Measurements from ENCODE around the gene NOS1AP. TPM values are rescaled to one million over a fixed set of nuclear protein-coding genes. Genes with fewer than 3 reads are reported as not detected.

NOS1AP gene
- total RNA-seq, 4 donors from 2014 or later, result 1.9 to 5.4 (median 3.1) TPM

DNA sequence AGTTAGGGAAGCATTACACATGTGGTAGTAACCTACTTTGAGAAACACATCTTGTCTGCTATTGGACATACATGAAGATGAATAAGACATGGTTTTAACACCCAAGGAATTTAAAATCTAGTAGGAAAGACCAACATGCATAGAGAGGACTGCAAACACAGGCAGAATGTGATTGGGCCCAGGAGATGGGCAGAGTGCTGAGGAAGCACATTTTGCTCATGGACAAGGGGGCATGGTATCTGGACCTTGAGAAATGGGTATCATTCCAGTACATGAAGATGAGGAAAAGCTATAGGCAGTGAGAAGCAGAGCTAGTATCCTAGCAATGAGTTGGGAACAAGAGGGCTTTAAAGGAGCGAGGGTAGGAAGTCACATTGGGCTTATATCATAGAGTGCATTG lies 164.4 kb downstream of the NOS1AP start:
- TF ChIP-seq, protein P1, sequence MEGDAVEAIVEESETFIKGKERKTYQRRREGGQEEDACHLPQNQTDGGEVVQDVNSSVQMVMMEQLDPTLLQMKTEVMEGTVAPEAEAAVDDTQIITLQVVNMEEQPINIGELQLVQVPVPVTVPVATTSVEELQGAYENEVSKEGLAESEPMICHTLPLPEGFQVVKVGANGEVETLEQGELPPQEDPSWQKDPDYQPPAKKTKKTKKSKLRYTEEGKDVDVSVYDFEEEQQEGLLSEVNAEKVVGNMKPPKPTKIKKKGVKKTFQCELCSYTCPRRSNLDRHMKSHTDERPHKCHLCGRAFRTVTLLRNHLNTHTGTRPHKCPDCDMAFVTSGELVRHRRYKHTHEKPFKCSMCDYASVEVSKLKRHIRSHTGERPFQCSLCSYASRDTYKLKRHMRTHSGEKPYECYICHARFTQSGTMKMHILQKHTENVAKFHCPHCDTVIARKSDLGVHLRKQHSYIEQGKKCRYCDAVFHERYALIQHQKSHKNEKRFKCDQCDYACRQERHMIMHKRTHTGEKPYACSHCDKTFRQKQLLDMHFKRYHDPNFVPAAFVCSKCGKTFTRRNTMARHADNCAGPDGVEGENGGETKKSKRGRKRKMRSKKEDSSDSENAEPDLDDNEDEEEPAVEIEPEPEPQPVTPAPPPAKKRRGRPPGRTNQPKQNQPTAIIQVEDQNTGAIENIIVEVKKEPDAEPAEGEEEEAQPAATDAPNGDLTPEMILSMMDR (IDR thresholded peaks at IDR 0.05), result no peak
- ATAC-seq (ENCODE audit: low FRiP score) (no peak), DNase-seq (ENCODE audit: low spot score) (no peak)

DNA sequence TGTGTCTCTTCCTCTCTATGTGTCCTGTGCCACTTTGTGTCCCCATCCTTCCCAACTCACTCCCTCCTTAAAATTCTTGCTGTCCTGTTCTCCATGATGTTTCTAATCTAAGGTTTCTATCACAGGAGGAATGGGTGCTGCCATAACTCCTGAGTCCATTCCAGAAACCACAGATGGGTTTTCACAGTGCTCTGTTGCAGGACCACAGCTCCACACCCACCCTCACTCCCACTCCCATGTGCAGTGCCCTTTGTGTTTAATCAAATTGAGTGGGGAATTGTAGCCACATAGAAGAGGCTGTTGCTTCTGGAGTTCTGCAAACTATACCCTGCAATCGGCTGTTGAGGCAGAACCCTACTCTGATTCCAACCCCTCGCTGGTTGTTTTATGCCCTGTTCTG lies 165.1 kb downstream of the NOS1AP start:
- ATAC-seq (ENCODE audit: low FRiP score) (no peak), DNase-seq (ENCODE audit: low spot score) (no peak)
- TF ChIP-seq, protein P1 (IDR thresholded peaks at IDR 0.05), result no peak

DNA sequence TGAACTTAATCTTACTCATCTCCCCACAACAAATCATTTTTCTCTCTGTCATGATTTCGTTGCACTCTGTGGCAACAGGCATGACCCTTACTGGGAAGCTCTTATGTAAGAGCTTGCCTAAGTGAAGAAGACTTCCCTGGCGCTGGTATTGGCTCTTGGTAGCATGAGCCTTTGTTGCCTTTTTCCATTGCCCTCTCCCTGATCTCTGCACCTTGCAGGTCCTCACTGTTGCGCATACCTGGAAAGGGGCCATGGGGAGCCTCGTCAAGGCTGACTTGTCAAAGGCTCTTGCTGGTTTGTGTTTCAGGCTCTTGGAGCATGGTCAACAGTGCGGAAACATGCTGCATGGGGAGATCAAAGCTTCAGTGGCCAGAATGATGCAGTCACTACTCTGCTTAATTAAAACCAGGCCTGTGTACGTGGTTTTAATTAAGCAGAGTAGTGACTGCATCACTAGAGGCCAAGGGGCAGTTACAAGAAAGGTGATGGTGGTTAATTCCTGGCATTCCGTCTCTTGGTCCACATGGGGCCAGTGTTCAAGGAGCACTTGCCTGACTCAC lies 165.8 kb downstream of the NOS1AP start:
- DNase-seq (ENCODE audit: low spot score) (no peak), ATAC-seq (ENCODE audit: low FRiP score) (peak; percentile 70)

DNA sequence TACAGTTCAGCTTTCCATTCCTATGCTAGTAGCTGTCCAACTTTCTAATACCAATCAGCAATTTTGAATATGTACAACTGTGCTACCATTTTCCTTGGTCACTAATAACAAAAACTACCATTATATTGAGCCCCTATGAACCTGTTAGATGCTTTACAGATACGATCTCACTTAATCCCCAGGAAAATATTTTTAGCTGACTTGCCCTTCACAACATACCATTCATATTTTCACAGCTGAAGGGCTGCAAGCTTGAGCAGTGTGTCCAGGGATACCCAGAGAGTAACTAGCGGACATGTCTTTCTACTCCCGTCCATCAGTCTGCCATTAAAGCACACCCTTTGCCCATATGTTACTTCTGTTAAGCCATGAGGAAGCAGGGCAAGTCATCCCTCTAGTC lies 166.7 kb downstream of the NOS1AP start:
- no peak for ATAC-seq (ENCODE audit: low FRiP score)

More for the DNA sequence above, 165.8 kb downstream of the NOS1AP start:
- TF ChIP-seq, protein P1 (IDR thresholded peaks at IDR 0.05), result no peak

DNA sequence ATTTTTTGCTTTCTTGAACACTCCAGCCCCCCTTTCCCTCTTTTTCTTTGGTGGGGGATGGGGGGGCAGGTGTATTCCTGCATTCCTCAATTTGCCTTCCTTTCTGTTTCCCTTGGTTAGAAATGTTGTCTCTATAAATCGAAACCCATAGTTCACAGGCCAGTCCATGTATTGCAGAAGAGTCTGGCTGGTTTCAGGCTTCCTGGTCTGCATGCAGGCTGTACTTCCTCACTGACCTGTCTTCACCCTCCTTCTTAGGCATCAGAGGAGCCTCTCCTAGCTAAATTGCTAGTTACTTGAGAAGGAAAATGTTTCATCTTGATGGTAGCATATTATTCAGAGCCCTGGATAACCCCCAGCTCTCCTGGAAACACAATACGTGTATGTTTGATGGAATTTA lies 167.1 kb downstream of the NOS1AP start:
- TF ChIP-seq, protein P1 (IDR thresholded peaks at IDR 0.05), result no peak
- DNase-seq (ENCODE audit: low spot score) (no peak), ATAC-seq (ENCODE audit: low FRiP score) (no peak)

More for the DNA sequence above, 166.7 kb downstream of the NOS1AP start:
- DNase-seq (ENCODE audit: low spot score), result no peak
- TF ChIP-seq, protein P1 (IDR thresholded peaks at IDR 0.05), result no peak

DNA sequence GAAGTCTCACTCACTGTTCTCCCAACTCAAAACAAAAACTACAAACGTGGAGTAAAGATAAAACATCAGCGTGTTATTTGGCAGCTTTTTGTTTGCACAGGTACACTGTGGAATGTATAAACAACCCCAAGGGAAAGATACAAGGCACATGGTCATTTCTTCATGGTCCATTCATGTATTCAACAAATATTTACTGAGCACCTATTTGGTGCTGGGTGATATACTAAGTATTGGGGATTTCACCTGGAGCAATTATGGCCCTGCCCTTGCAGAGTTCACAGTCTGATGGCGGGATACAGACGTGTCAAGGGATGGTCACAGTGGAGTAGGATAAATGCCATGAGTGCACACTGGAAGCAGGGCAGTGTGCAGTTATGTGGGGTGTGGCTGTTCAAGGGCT lies 171.1 kb downstream of the NOS1AP start:
- TF ChIP-seq, protein P1 (IDR thresholded peaks at IDR 0.05), result no peak
- no peak for DNase-seq (ENCODE audit: low spot score)
- ATAC-seq (ENCODE audit: low FRiP score), result no peak

DNA sequence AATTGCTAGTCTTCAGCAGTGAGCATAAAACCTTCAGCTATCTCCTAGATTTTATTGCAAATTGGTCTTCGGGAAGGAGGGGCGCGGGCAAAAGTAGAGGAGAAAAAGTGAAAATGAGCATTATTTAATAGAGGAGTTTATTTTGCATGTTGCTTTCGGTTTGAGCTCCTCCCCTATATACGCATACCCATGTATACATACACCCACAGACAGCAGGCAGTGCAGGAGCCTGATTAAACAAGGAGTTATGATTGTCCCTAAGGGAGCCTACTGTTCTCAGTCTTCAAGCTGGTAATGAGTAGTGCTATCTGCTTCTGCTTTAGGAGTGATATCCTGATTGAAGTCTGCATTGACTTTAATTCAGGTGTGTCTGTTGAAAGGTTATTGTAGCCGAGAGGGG lies 173.3 kb downstream of the NOS1AP start:
- TF ChIP-seq, protein P1 (IDR thresholded peaks at IDR 0.05), result no peak
- DNase-seq (ENCODE audit: low spot score), result no peak
- no peak for ATAC-seq (ENCODE audit: low FRiP score)
